HG03460 (cell line): Measurements from ENCODE around the gene IGF1R.

Experiments
- ATAC-seq: cut with Tn5 transposase; IDR thresholded peaks from one replicate; pipeline ENCODE4 v1.9.1; 2021; ENCODE audit not compliant: unreplicated experiment

IGF1R gene

GRCh38 chr15:98740963-98741362 lies 92.6 kb downstream of the IGF1R start:
- ATAC-seq: no peak

DNA sequence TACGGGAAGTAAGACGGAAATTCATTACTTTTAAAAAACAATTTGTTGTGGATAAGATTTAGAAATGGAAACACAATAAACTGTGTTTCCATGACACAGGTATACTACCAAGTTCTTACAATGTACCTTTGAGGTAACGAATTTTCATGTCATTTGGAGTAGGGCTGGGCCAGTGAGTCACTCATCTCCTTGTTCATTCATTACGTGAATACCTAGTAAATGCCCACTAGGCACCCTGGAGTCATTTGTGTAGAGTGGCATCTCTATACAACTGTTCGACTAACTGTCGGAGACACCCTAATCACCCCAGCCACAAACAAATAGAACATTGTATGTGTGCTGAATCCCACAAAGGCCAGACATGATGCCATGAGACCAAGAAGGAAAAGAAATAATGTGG lies 94.8 kb downstream of the IGF1R start:
- no peak for ATAC-seq

GRCh38 chr15:98744506-98744905 lies 96.2 kb downstream of the IGF1R start:
- no peak for ATAC-seq

- no peak for ATAC-seq
Observed at GRCh38 chr15:98745179-98745578, 96.8 kb downstream of the IGF1R start.

GRCh38 chr15:98745650-98746374 lies 97.5 kb downstream of the IGF1R start:
- ATAC-seq: no peak

DNA sequence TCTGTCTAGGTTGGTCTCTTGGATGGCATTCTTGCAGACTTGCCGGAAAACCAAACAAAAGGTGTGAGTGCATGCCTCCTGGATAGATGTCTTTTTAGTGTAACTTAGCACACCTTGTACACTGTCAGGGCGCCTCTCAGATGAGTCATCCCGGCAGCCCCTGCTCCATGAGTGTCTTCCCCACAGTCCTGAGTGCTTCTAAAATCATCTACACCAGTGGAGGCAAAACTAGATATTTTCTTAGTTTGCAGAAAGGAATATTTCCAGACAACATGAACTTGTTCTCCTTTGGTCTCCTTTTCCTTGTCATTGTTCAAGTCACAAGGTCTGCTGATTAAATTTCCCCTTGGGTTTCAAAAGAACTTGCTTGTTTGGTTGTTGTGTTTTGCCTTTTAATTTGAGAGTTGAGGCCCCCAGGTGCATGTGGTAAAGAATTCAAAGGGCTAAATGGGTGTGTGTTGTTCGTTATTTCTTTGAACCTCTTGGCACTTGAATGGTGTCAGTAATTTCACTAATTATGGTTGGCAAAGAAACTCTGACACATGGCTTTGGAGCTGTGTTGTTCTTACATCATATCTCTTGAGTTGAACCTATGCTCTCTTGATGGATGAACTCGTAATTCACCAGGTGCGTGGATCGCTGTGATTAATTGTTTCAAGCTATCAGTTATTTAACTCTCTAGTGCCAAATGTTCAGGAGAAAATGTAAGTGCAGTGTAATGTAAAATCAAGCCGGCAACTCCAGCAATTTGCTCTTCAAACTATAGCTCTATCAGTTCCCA lies 98.2 kb downstream of the IGF1R start:
- ATAC-seq: no peak

DNA sequence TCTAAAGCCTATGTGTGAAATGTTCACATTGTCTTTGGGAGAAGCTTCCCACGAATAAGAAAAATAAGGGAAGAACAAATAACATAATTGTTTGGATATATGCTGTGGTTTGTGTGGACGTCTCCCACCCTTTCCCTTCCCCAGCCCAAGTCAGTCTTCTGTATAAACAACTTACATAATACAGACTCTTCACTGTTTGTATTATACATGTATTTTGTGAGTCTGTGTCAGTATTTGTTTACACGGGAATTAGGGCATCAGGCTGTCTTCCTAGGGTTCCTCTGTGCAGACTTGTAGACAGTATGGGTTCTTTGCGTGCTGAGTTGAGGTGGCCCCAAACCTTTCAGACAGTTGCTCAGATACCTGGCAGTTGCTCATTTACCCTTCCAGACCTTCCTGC lies 103.4 kb downstream of the IGF1R start:
- ATAC-seq: no peak

DNA sequence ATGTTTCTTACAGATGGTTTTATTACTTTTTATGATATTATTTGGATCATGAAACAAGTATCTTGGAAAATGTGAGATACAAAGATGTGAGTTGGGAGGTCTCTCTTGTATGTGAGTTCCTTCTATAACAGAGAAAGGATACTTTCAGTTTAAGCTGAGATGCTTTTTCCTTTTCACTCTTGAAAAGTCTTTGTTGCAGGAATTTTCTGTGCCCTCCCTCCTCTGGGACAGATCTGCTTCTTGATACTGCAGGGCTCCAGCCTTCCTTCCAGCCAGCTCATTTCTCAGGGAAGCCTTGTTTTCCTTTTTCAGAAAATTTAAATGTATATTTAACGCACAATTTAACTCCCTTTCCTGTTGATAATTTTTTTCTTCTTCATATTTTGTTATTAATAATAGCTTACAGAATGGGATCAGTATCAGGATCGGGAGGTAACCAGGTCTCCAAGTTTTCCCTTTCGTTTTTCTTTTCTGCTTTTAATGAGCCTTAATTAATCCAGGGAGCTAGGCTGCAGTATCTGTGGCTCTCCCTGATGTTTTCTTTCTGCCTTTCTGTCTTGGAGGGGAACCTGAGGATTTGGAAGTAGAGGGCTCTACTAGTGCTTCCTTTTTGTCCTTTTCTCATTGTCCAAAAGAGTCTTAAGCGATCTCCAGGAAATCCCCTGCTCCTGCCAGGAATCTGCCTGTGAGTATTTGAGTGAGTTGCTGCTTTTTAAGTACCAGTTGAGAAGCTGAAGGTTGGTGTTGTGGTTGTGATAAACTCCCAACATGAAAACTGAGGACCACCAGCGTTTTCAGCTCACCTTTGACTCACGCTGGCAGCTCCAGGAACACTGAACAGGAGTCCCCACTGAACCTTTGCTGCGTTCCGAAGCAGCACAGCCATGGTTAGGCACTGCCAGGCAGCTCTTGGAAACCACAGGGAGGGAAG lies 105.7 kb downstream of the IGF1R start:
- no peak for ATAC-seq

DNA sequence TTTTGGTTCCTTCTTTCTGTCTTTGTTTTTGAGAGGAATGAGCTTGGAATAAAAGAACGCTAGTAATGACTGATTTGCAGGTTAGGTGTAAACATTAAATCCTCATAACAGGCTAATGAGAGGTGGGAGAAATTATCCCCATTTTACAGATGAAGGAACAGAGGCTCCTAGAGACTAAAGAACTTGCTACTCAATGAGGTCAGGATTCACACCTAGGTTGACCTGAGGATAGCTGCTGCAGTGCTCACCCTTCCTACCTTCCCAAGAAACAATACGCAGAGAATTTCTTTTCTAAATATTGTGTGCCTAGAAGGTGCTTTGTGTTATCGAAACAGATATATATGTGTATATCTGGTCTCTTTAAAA lies 106.3 kb downstream of the IGF1R start:
- ATAC-seq: no peak

DNA sequence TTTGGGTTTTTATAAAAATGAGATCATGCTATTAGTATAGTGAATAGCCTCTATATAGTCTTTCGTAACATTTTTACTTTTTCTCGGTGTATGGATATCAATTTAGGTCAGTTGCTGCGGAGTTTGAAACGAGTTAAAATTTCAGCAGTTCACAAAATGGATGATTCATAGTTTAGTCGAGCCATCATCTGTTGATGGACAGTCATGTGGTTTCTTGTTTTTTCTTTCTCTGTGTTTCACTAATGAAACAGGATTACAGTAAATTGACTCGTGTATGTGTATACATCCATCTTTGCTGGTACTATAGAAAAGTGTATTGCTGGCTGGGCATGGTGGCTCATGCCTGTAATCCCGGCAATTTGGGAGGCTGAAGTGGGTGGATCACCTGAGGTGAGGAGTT lies 106.8 kb downstream of the IGF1R start:
- no peak for ATAC-seq

GRCh38 chr15:98755781-98756180 lies 107.4 kb downstream of the IGF1R start:
- ATAC-seq: no peak

DNA sequence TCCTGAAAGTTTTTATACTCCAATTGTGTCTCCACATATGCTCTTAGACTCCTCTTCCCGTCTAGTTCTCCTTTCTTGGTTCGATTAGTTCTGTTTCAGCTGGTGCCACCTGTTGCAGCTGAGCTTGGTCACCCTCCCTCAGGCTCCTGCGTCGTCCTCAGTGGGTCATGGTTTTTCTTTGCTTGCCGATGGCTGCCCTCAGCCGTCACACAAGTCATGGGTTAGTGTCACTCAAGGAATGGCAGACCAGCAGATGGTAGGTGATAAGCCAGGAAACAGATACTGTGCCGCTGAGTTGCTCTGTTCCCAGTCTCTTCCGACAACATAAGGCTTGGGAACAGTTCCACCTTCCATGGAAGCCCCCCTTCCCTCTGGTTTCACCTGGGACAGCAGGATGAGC lies 109.9 kb downstream of the IGF1R start:
- ATAC-seq: no peak

DNA sequence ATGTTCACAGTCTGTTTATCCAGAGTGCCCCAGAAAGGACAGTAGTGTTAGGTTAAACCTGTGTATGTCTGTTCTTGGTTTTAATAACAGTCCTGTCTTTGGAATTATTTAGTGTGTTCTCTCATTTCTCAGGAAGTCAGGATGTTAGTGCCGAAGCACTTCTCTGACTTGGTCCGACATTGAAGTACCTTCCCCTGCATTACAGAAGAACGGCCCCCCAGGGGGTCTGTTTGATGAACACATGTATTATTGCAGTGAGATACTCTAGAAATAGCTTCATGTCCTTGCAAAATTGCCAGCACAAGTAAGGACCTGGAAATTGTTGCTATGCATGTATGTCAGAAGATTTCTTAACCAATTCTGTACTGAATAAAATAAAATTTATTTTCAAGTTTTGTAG lies 110.9 kb downstream of the IGF1R start:
- no peak for ATAC-seq

DNA sequence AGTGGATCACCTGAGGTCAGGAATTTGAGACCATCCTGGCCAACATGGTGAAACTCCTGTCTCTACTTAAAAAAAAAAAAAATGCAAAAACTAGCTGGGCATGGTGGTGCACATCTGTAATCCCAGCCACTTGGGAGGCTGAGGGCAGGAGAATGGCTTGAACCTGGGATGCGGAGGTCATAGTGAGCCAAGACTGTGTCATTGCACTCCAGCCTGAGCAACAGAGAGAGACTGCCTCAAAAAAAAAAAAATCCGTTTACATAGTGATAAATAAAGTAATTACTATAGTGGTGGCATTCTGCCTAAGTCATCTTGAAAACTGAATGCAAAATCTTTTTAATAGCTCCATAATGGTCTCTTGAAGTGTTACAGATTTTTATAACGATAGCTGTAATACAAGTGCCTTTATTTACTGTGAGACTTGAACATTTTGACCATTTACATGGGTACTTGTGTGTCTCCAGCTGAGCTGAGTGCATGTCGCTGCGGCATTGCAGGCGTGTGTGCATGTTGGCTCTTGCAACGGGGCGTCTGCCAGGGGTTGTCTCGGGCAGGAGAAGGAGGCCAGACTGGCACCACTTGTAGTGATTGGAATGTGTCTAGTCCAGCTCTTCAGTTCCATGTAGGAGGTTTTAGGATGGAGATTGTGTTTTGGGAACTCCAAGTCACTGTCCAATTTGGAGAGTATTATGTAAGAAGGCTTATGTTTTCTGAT lies 111.9 kb downstream of the IGF1R start:
- no peak for ATAC-seq

- no peak for ATAC-seq
Observed at GRCh38 chr15:98760975-98761374, 112.6 kb downstream of the IGF1R start.

DNA sequence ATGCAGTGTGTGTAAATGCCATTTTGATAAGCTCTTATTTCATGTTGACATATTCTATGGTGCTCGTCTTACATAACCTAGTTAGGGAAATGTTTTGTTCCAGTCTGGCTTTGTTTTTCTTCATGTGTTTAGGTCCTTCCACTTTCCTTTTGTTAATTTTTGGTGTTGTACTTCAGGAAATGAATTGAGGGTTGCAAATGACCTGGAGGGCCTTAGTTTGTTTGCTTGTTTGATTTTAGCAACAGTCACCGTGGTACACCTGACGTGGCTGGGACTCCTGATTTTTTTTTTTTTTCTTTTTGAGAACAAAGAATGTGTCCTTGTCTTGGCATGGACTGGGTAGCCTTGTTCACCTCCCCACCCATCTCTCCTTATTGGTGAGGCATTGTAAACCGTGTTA lies 114.8 kb downstream of the IGF1R start:
- ATAC-seq: no peak

DNA sequence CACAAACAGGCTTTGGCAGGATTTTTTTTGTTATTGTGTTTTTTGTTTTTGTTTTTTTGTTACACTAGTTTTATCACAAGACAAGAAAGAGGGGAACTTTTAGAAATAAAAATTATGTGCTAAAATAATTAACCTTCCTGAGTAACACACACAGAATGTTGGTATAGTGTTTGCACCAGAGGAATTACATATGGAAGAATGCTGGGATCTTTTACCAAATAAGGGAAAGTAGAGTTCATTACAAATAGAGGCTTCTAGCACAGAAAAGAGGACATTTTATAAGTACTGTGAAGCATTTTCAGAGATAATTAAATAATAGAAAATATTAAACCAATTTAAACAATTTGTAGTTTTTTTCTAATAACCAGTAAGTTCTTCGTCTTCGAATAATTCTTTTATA lies 116.0 kb downstream of the IGF1R start:
- ATAC-seq: no peak

DNA sequence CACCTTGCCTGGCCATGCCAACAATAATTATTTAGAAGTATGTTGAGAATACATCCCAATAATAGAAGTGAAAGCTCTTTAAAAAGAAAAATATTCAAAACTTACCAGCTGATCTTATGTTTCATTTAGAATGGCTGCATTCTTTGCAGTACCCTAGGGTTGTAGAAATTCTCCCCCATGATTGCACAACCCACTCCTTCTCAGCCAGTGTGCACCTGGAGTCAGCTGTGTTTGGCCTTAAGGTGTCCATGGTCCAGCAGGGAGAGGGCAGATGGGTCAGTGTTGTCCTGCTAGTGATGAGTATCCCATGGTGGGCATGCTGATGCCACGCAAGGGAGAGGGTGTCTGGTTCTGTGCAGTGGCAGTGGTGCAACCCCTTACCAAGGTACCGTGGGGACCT lies 117.3 kb downstream of the IGF1R start:
- no peak for ATAC-seq

- no peak for ATAC-seq
Observed at GRCh38 chr15:98767692-98768091, 119.4 kb downstream of the IGF1R start.

DNA sequence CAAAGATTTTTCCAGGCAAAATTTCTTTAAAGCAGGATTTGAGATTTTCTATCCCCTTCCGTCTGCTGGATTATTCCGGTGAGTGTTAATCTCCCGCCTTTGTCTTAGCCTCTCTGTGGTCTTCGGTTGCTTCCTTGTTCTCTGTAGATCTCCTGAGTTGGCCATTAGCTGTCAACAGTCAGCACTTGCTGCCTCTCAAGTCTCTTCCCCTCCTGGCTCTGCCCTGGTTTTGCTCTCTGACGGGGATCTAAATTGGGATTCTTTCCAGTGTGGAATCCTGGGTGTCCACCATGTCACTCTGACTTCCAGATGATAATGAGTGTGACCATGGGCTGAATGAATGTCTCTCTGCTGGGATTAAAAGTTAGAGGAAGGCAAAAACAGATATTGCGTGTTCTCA lies 121.5 kb downstream of the IGF1R start:
- no peak for ATAC-seq

GRCh38 chr15:98770984-98771383 lies 122.6 kb downstream of the IGF1R start:
- no peak for ATAC-seq
